K562 (cell line): ENCODE measurements around the gene MAP2K6. TPM values are rescaled to one million over a fixed set of nuclear protein-coding genes. Genes with fewer than 3 reads are reported as not detected.

ENCODE experiments used
- ATAC-seq: fragments of 200-7000 bp; cut with Tn5 transposase; 3 replicates; pipeline ENCODE4 v1.9.1; 2020; ENCODE audit warnings: moderate library complexity
- BruUV-seq: library from RNA; stranded (reverse); fragments of 400-500 nt; replicated peaks from 2 replicates; lab custom pipeline; 2021; lab: Mats Ljungman, UMichigan
- CTCF ChIA-PET: fragments of 300-600 bp; formaldehyde crosslinking; extraction: SDS; loops from one replicate; lab custom pipeline; 2021; ENCODE audit warnings: low intra/inter-chr PET ratio; lab: Yijun Ruan, JAX
- POLR2A ChIA-PET: fragments of 300-600, 350-650 bp; sonication (Branson Sonifier 250); formaldehyde crosslinking; extraction: SDS; loops from one replicate; lab custom pipeline; 2021; ENCODE audit warnings: antibody characterized with exemption, inconsistent platforms; lab: Yijun Ruan, JAX
- DNase-seq, 4 experiments: peaks; one replicate each; pipeline versions ENCODE4 v3.0.0 to v3.0.0-alpha.2; 2011 to 2018; ENCODE audit warnings: low spot score in 3 of 4, mixed read lengths in 3 of 4; ENCODE audit errors: extremely low read depth in 1 of 4
- FAIRE-seq: peaks from 2 replicates; lab custom pipeline; 2011; peaks lifted over from hg19 to GRCh38; lab: Jason Lieb, UNC
- H2AFZ ChIP-seq: 2 replicates; pipeline ENCODE4 v1.6.0; 2011; ENCODE audit warnings: low read depth, low read length, control low read depth, inconsistent platforms
- H3K27ac ChIP-seq: fragments of 200-600 bp; 3 replicates; pipeline ENCODE4 v1.8.0; 2011; ENCODE audit warnings: low read depth, mild to moderate bottlenecking, control low read depth, inconsistent platforms, low read length, moderate library complexity, mixed read lengths; ENCODE audit errors: extremely low read depth
- H3K27me3 ChIP-seq, 2 experiments: fragments of 300-600 bp in 1 of 2; 2 replicates in 1 of 2; 3 replicates in 1 of 2; pipeline versions ENCODE4 v1.6.0 to v1.8.0; 2011; ENCODE audit warnings: inconsistent platforms in 2 of 2, low read length in 2 of 2, mild to moderate bottlenecking in 1 of 2, mixed read lengths in 1 of 2, moderate library complexity in 1 of 2; ENCODE audit not compliant: control insufficient read depth in 2 of 2, insufficient read depth in 2 of 2
- H3K36me3 ChIP-seq: fragments of 300-600 bp; 3 replicates; pipeline ENCODE4 v1.8.0; 2011; ENCODE audit warnings: mild to moderate bottlenecking, low read length, inconsistent platforms; ENCODE audit not compliant: control insufficient read depth, insufficient read depth
- H3K4me1 ChIP-seq, 2 experiments: fragments of 200-600 bp in 1 of 2; replicated peaks in 1 of 2; 2 replicates in 1 of 2; 3 replicates in 1 of 2; pipeline versions ENCODE4 v1.5.1 to v1.8.0; 2011; ENCODE audit warnings: inconsistent platforms in 2 of 2, low read length in 2 of 2, mild to moderate bottlenecking in 1 of 2, mixed read lengths in 1 of 2, moderate library complexity in 1 of 2; ENCODE audit not compliant: control insufficient read depth in 2 of 2, insufficient read depth in 2 of 2
- H3K4me2 ChIP-seq: 2 replicates; pipeline ENCODE4 v1.6.1; 2011; ENCODE audit warnings: low read length, control low read depth, inconsistent platforms, mixed read lengths; ENCODE audit not compliant: insufficient read depth
- H3K4me3 ChIP-seq: fragments of 200-600 bp; sonication (generic), shearing (Covaris generic); 2 replicates; pipeline ENCODE4 v1.5.1; 2016; ENCODE audit warnings: control low read depth, inconsistent platforms
- H3K79me2 ChIP-seq: fragments of 200-600 bp; 3 replicates; pipeline ENCODE4 v1.8.0; 2011; ENCODE audit warnings: low read length, inconsistent platforms; ENCODE audit not compliant: control insufficient read depth, insufficient read depth
- H3K9ac ChIP-seq, 2 experiments: 2 replicates each; pipeline versions ENCODE4 v1.6.0 to v1.6.1; 2011; ENCODE audit warnings: low read depth in 2 of 2, low read length in 2 of 2, control low read depth in 1 of 2, inconsistent platforms in 1 of 2, mild to moderate bottlenecking in 1 of 2, mixed read lengths in 1 of 2; ENCODE audit not compliant: insufficient read depth in 1 of 2
- H3K9me1 ChIP-seq: one replicate; pipeline ENCODE4 v1.6.0; 2011; ENCODE audit warnings: inconsistent platforms, mild to moderate bottlenecking, low read length, moderate library complexity; ENCODE audit not compliant: control insufficient read depth, insufficient read depth
- H3K9me3 ChIP-seq: replicated peaks from 2 replicates; pipeline ENCODE4 v1.5.1; 2011; ENCODE audit warnings: low read depth, low read length, inconsistent platforms; ENCODE audit not compliant: control insufficient read depth, insufficient read depth
- H4K20me1 ChIP-seq: replicated peaks from 2 replicates; pipeline ENCODE4 v1.6.1; 2011; ENCODE audit warnings: low read length, inconsistent platforms, mixed read lengths; ENCODE audit not compliant: control insufficient read depth, insufficient read depth
- BCOR ChIP-seq: fragments of 450-650 bp; IDR thresholded peaks from 2 replicates; pipeline ENCODE4 v1.6.1; 2016
- CEBPB ChIP-seq: fragments of 450-650 bp; IDR thresholded peaks from 2 replicates; pipeline ENCODE4 v1.6.1; 2016; ENCODE audit warnings: missing genetic modification characterization, missing compliant biosample characterization
- HMG20B ChIP-seq: fragments of 250-450 bp; sonication (Bioruptor Pico); IDR thresholded peaks from 2 replicates; pipeline ENCODE4 v1.5.0; 2021; ENCODE audit warnings: mild to moderate bottlenecking
- MAFF ChIP-seq: IDR thresholded peaks from 2 replicates; pipeline ENCODE4 v1.6.1; 2012; ENCODE audit warnings: low read length, improper control_type of control experiment
- MTF1 ChIP-seq: fragments of 250-450 bp; sonication (Bioruptor Pico); IDR thresholded peaks from 2 replicates; pipeline ENCODE4 v1.9.0; 2021; ENCODE audit warnings: moderate library complexity, mild to moderate bottlenecking, inconsistent platforms, borderline replicate concordance
- NBN ChIP-seq: fragments of 450-650 bp; IDR thresholded peaks from 2 replicates; pipeline ENCODE4 v1.6.1; 2016; ENCODE audit warnings: low read depth, mild to moderate bottlenecking
- PHB ChIP-seq: fragments of 250-450 bp; sonication (Bioruptor Pico); IDR thresholded peaks from 2 replicates; pipeline ENCODE4 v1.5.0; 2021
- RAD51 ChIP-seq: fragments of 450-650 bp; IDR thresholded peaks from 2 replicates; pipeline ENCODE4 v1.7.1; 2016; ENCODE audit warnings: low read depth, mild to moderate bottlenecking, borderline replicate concordance
- WGBS: fragments of 100-300 bp; shearing (Covaris generic); methylation state at CpG from one replicate; pipeline ENCODE4 v1.1.6; 2016; ENCODE audit warnings: low coverage, mixed read lengths; ENCODE audit not compliant: insufficient coverage; ENCODE audit errors: missing lambda C conversion rate; 5-methylcytosine and 5-hydroxymethylcytosine counted together
- in situ Hi-C: fragments of 300-500 bp; cut with MboI; formaldehyde crosslinking; loops from 4 replicates; pipeline ENCODE4 v1.15.0; 2018; ENCODE audit warnings: inconsistent platforms, mixed read lengths
- intact Hi-C: fragments of 100-400 bp; cut with micrococcal nuclease; formaldehyde crosslinking; loops from 2 replicates; pipeline ENCODE4 v1.14.2; 2022
- polyA plus RNA-seq, 8 experiments: library from polyadenylated mRNA; depleted of rRNA in 4 of 8; stranded (reverse) in 5 of 8; unstranded in 3 of 8; fragments of >200 nt; fragmentation: Nextera tagmentation in 2 of 8; fragmentation: Illumina TruSeq in 1 of 8; extraction: Ambion mirVana in 2 of 8; extraction: Trizol in 1 of 8; gene quantifications; 2 replicates each; pipeline versions ENCODE4 v1.2.1 to v1.2.3, GENCODE V29; 2011 to 2014; ENCODE audit warnings: inconsistent platforms in 1 of 8, missing spikeins in 1 of 8
- total RNA-seq, 7 experiments: library from RNA; depleted of rRNA in 6 of 7; stranded (reverse); fragments of >200 nt in 6 of 7; fragmentation: Illumina TruSeq in 2 of 7; extraction: Trizol in 2 of 7; gene quantifications; 2 replicates each; pipeline versions ENCODE4 v1.2.1 to v1.2.3, GENCODE V29; 2011 to 2021; ENCODE audit warnings: low replicate concordance in 1 of 7
- TF ChIP-seq, protein P1 (sequence below): sonication (generic); formaldehyde crosslinking; IDR thresholded peaks from 2 replicates; pipeline ENCODE4 v1.8.0; 2022; ENCODE audit warnings: mild to moderate bottlenecking, missing genetic modification reagents, borderline replicate concordance
- TF ChIP-seq, protein P2 (sequence below): fragments of 450-650 bp; IDR thresholded peaks from 2 replicates; pipeline ENCODE4 v1.6.1; 2017; ENCODE audit warnings: mild to moderate bottlenecking, moderate library complexity

MAP2K6 gene
- total and polyA plus RNA-seq, 9 of the 15 experiments (the other 6 are each of a cell fraction or from before 2014, with no cell fraction given), result 0.07 to 0.13 TPM; not detected in 7

DNA sequence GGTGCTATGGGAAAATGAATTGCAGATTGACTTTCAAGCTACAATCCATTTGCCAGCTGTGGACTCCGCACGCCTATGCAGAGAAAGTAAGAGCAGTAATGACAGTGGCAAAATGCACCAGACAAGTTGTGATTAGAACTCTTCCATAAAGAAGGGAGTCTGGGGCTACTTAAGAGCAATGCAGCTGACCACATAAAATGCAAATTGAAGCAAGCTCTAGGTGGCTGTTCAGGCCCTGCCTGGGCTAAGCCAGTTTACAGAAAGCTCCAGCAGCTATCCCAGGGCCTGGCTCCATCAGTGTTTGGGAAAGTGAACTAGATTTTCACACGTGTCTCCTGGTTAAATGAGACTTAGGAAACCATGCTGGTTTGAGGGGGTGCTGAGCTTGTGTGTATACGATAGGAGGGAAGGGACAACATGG is 2.2 kb upstream of the MAP2K6 start:
- no peaks in the 10 kb centered on the region for H3K36me3 ChIP-seq
- no peak overlapping the region for H3K4me2 ChIP-seq
- H3K27me3 ChIP-seq, result peaks cover 0 to 5% of the 10 kb centered on the region in 2 experiments; a peak in 1 of 5 replicates
- no peaks in the 10 kb centered on the region for H4K20me1 ChIP-seq
- H2AFZ ChIP-seq, result no peak overlapping the region
- no peaks in the 10 kb centered on the region for H3K9me3 ChIP-seq
- no peak overlapping the region for H3K9ac ChIP-seq
- in situ Hi-C loops, result no loop called here
- BruUV-seq, result no TSS peak
- no peaks in the 10 kb centered on the region for H3K9me1 ChIP-seq
- POLR2A ChIA-PET, result interaction anchor here (1.3 kb wide), 1 partner anchor 18 kb away, joined by 3 read pairs; no protein-coding TSS in a partner anchor
- WGBS, result 4% methylated on average over 4 of the region's 4 CpGs
- no peaks in the 10 kb centered on the region; a peak in 1 of 5 replicates for H3K4me1 ChIP-seq
- CTCF ChIA-PET, result no interaction called here
- H3K79me2 ChIP-seq, result no peaks in the 10 kb centered on the region
- no peak overlapping the region for H3K4me3 ChIP-seq
- DNase-seq, result no peak
- no peak for ATAC-seq
- H3K27ac ChIP-seq, result no peak overlapping the region
- intact Hi-C loops, result no loop called here
- TF ChIP-seq MTF1 (CRISPR knock-in tag) (no peak), CEBPB (tag) (no peak), PHB (CRISPR knock-in tag) (no peak), RAD51 (no peak), BCOR (no peak), NBN (no peak), HMG20B (CRISPR knock-in tag) (no peak), MAFF (no peak)
- TF ChIP-seq, protein P1, sequence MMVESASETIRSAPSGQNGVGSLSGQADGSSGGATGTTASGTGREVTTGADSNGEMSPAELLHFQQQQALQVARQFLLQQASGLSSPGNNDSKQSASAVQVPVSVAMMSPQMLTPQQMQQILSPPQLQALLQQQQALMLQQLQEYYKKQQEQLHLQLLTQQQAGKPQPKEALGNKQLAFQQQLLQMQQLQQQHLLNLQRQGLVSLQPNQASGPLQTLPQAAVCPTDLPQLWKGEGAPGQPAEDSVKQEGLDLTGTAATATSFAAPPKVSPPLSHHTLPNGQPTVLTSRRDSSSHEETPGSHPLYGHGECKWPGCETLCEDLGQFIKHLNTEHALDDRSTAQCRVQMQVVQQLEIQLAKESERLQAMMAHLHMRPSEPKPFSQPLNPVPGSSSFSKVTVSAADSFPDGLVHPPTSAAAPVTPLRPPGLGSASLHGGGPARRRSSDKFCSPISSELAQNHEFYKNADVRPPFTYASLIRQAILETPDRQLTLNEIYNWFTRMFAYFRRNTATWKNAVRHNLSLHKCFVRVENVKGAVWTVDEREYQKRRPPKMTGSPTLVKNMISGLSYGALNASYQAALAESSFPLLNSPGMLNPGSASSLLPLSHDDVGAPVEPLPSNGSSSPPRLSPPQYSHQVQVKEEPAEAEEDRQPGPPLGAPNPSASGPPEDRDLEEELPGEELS (CRISPR knock-in tag), result no peak
- TF ChIP-seq, protein P2, sequence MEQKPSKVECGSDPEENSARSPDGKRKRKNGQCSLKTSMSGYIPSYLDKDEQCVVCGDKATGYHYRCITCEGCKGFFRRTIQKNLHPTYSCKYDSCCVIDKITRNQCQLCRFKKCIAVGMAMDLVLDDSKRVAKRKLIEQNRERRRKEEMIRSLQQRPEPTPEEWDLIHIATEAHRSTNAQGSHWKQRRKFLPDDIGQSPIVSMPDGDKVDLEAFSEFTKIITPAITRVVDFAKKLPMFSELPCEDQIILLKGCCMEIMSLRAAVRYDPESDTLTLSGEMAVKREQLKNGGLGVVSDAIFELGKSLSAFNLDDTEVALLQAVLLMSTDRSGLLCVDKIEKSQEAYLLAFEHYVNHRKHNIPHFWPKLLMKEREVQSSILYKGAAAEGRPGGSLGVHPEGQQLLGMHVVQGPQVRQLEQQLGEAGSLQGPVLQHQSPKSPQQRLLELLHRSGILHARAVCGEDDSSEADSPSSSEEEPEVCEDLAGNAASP, result no peak
- no peak for FAIRE-seq
